EL (cell line): ENCODE results near the gene SGO2.
A peak's percentile ranks its signal among the peaks of the same experiment; 100 is the strongest.
"Not testable (repeated sequence)": the region's sequence is repeated elsewhere in the genome, so short reads cannot be mapped to it uniquely, and the experiment has no call there.

Source experiments
- DNase-seq: peaks from one replicate; pipeline ENCODE4 v3.0.0-alpha.2; 2016

The SGO2 gene

GRCh38 chr2:200525551-200525881 lies 491 bp upstream of the SGO2 start:
- no peak for DNase-seq

- no peak for DNase-seq
Observed at GRCh38 chr2:200528228-200528627, 2.2 kb downstream of the SGO2 start.

GRCh38 chr2:200533754-200534153 lies 7.7 kb downstream of the SGO2 start:
- no peak for DNase-seq

- no peak for DNase-seq
Observed at GRCh38 chr2:200534572-200534971, 8.6 kb downstream of the SGO2 start.

- no peak for DNase-seq
Observed at GRCh38 chr2:200538139-200538538, 12.1 kb downstream of the SGO2 start.

GRCh38 chr2:200540793-200541192 lies 14.8 kb downstream of the SGO2 start:
- DNase-seq: no peak

GRCh38 chr2:200566596-200566995 lies 40.6 kb downstream of the SGO2 start:
- DNase-seq: not testable (repeated sequence)

GRCh38 chr2:200567932-200568331 lies 41.9 kb downstream of the SGO2 start:
- no peak for DNase-seq

GRCh38 chr2:200575957-200576356 lies 50.0 kb downstream of the SGO2 start:
- DNase-seq: peak; percentile 13

- no peak for DNase-seq
Observed at GRCh38 chr2:200577027-200577426, 51.0 kb downstream of the SGO2 start.

GRCh38 chr2:200578778-200579177 lies 52.8 kb downstream of the SGO2 start:
- peak; percentile 44 for DNase-seq

GRCh38 chr2:200584639-200585038 lies 58.6 kb downstream of the SGO2 start:
- no peak for DNase-seq

- no peak for DNase-seq
Observed at GRCh38 chr2:200585340-200585729, 59.3 kb downstream of the SGO2 start.

- DNase-seq: peak; percentile 81
Observed at GRCh38 chr2:200585730-200586643, 60.0 kb downstream of the SGO2 start, which contains the start of gene AOX1. Gene AOX1, plus strand, starts transcription at chr2:200586014. Its CDS starts 95 bp downstream, at chr2:200586109.

- DNase-seq: no peak
Observed at GRCh38 chr2:200586644-200586975, 60.6 kb downstream of the SGO2 start.

GRCh38 chr2:200587007-200587616 lies 61.1 kb downstream of the SGO2 start:
- no peak for DNase-seq

- no peak for DNase-seq
Observed at GRCh38 chr2:200588076-200588678, 62.2 kb downstream of the SGO2 start.

GRCh38 chr2:200590090-200590489 lies 64.1 kb downstream of the SGO2 start:
- DNase-seq: peak; percentile 25

- DNase-seq: no peak
Observed at GRCh38 chr2:200591308-200591707, 65.3 kb downstream of the SGO2 start.

- no peak for DNase-seq
Observed at GRCh38 chr2:200592406-200593075, 66.5 kb downstream of the SGO2 start.

- peak; percentile 27 for DNase-seq
Observed at GRCh38 chr2:200593905-200594304, 67.9 kb downstream of the SGO2 start.

GRCh38 chr2:200595913-200596312 lies 69.9 kb downstream of the SGO2 start:
- no peak for DNase-seq

- no peak for DNase-seq
Observed at GRCh38 chr2:200596774-200597570, 71.0 kb downstream of the SGO2 start.
